Left lung (tissue), 10 donors: ENCODE measurements around the gene VPS36. TPM values are rescaled to one million over a fixed set of nuclear protein-coding genes. Genes with fewer than 3 reads are reported as not detected.

Source experiments
- ATAC-seq: fragments of 200-7000 bp; cut with Tn5 transposase; one replicate; pipeline ENCODE4 v1.9.1; 2020; ENCODE audit warnings: moderate library complexity
- DNase-seq, 4 donors: peaks; one replicate each; pipeline ENCODE4 v3.0.0-alpha.2; 2013 to 2020
- H3K27ac ChIP-seq, 2 donors: fragments of 200-600 bp; sonication (generic) in 1 of 2; one replicate each; pipeline versions ENCODE4 v1.5.0 to v1.8.0; 2020 to 2021
- H3K27me3 ChIP-seq, 2 donors: fragments of 200-600 bp; sonication (generic) in 1 of 2; one replicate each; pipeline versions ENCODE4 v1.5.0 to v1.8.0; 2020 to 2021
- H3K36me3 ChIP-seq, 2 donors: fragments of 200-600 bp; sonication (generic) in 1 of 2; one replicate each; pipeline versions ENCODE4 v1.5.0 to v1.8.0; 2020 to 2021
- H3K4me1 ChIP-seq, 2 donors: fragments of 200-600 bp; one replicate each; pipeline ENCODE4 v1.8.0; 2021
- H3K4me3 ChIP-seq, 2 donors: fragments of 200-600 bp; sonication (generic) in 1 of 2; one replicate each; pipeline versions ENCODE4 v1.5.0 to v1.8.0; 2020 to 2021; ENCODE audit warnings: mild to moderate bottlenecking in 1 of 2
- H3K9me3 ChIP-seq, 2 donors: fragments of 200-600 bp; sonication (generic) in 1 of 2; one replicate each; pipeline versions ENCODE4 v1.5.0 to v1.8.0; 2020 to 2021
- CTCF ChIP-seq, 2 donors: fragments of 200-600 bp; sonication (generic) in 1 of 2; IDR thresholded peaks; one replicate each; pipeline versions ENCODE4 v1.5.0 to v1.8.0; 2021; ENCODE audit warnings: antibody characterized with exemption in 2 of 2
- intact Hi-C, 2 donors: fragments of 100-400 bp; cut with DNase I; formaldehyde crosslinking; loops; one replicate each; pipeline versions ENCODE4 v1.11.2 to v1.14.2; 2022
- polyA plus RNA-seq, 6 donors: library from polyadenylated mRNA; unstranded; fragments of 120-200 nt; gene quantifications; one replicate each; pipeline ENCODE4 v1.2.1, GENCODE V29; 2013; ENCODE audit not compliant: insufficient read length in 6 of 6
- total RNA-seq, 2 donors: library from RNA; stranded (reverse); fragmentation: NEBNext Ultra II Directional; extraction: Animal tissue kit (Norgen Biotek cat#: 25700); gene quantifications; one replicate each; pipeline ENCODE4 v1.2.1, GENCODE V29; 2021
- donor health status: DM: no; HTN: yes; CAD: no.
- donor health status: DM: no; HTN: no; CAD: no.

VPS36 gene
- total and polyA plus RNA-seq, 8 donors, result 41.5 to 85.2 (median 67.8) TPM

- intact Hi-C loops, result no loop called here
- no peak overlapping the region for H3K4me3 ChIP-seq
- ATAC-seq, result no peak
- TF ChIP-seq CTCF (IDR thresholded peaks at IDR 0.05), result no peak
- H3K9me3 ChIP-seq, result no peaks in the 10 kb centered on the region
- peaks cover 0 to 7% of the 10 kb centered on the region in 2 donors for H3K36me3 ChIP-seq
- H3K27me3 ChIP-seq, result no peaks in the 10 kb centered on the region
- no peak for DNase-seq
- H3K4me1 ChIP-seq, result peaks cover 12 to 30% of the 10 kb centered on the region in 2 donors
- no peak overlapping the region for H3K27ac ChIP-seq
Measured at GRCh38 chr13:52447815-52448552, 2.5 kb downstream of the VPS36 start.

- H3K9me3 ChIP-seq, result no peaks in the 10 kb centered on the region
- ATAC-seq (no peak), DNase-seq (no peak)
- no peak overlapping the region for H3K4me3 ChIP-seq
- H3K27ac ChIP-seq, result no peak overlapping the region
- intact Hi-C loops, result no loop called here
- peaks cover 12 to 30% of the 10 kb centered on the region in 2 donors for H3K4me1 ChIP-seq
- no peaks in the 10 kb centered on the region for H3K27me3 ChIP-seq
- H3K36me3 ChIP-seq, result peaks cover 0 to 7% of the 10 kb centered on the region in 2 donors
- no peak for TF ChIP-seq CTCF (IDR thresholded peaks at IDR 0.05)
Measured at GRCh38 chr13:52447354-52447753, 3.1 kb downstream of the VPS36 start.

- peaks cover 12 to 30% of the 10 kb centered on the region in 2 donors for H3K4me1 ChIP-seq
- H3K36me3 ChIP-seq, result peaks cover 0 to 17% of the 10 kb centered on the region in 2 donors
- H3K4me3 ChIP-seq, result no peak overlapping the region
- no peak for TF ChIP-seq CTCF (IDR thresholded peaks at IDR 0.05)
- no peaks in the 10 kb centered on the region for H3K27me3 ChIP-seq
- H3K27ac ChIP-seq, result no peak overlapping the region
- DNase-seq (no peak), ATAC-seq (no peak)
- no peaks in the 10 kb centered on the region for H3K9me3 ChIP-seq
- intact Hi-C loops, result no loop called here
Measured at GRCh38 chr13:52446265-52446664, 4.2 kb downstream of the VPS36 start.

- no peaks in the 10 kb centered on the region for H3K27me3 ChIP-seq
- no peaks in the 10 kb centered on the region for H3K9me3 ChIP-seq
- peaks cover 0 to 25% of the 10 kb centered on the region in 2 donors for H3K4me1 ChIP-seq
- no peak for ATAC-seq
- DNase-seq, result no peak
- peaks cover 0 to 72% of the 10 kb centered on the region in 2 donors for H3K36me3 ChIP-seq
- H3K27ac ChIP-seq, result peak overlapping the region in 1 of 2 donors; percentile 61
- H3K4me3 ChIP-seq, result no peak overlapping the region
- TF ChIP-seq CTCF (IDR thresholded peaks at IDR 0.05), result no peak
- intact Hi-C loops, result no loop called here
Measured at GRCh38 chr13:52432456-52432855, 18.0 kb downstream of the VPS36 start.

GRCh38 chr13:52428295-52428694 is 22.1 kb downstream of the VPS36 start:
- intact Hi-C loops, result no loop called here
- Histone ChIP-seq H3K4me1 (peaks cover 0 to 16% of the 10 kb centered on the region in 2 donors), H3K36me3 (peaks cover 0 to 87% of the 10 kb centered on the region in 2 donors), H3K27ac (no peak overlapping the region), H3K27me3 (no peaks in the 10 kb centered on the region), H3K9me3 (no peaks in the 10 kb centered on the region), H3K4me3 (no peak overlapping the region)
- ATAC-seq, result peak; percentile 69
- TF ChIP-seq CTCF (IDR thresholded peaks at IDR 0.05), result no peak
- no peak for DNase-seq
